Activated naive CD8-positive, alpha-beta T cell treated with anti-CD3 and anti-CD28 coated beads, Interleukin-2, amount 10 ng/mL, durations not matched to agents 7 days and 5 days (primary cell): ENCODE data around the gene PPWD1. TPM values are rescaled to one million over a fixed set of nuclear protein-coding genes. Genes with fewer than 3 reads are reported as not detected.

Experiments
- ATAC-seq: fragments of 150-1000 bp; cut with Tn5 transposase; one replicate; pipeline ENCODE4 v1.10.0; 2021; ENCODE audit warnings: low read depth, moderate library complexity
- POLR2A ChIA-PET: fragments of 350-600 bp; sonication (Branson Sonifier 250); formaldehyde crosslinking; loops from one replicate; lab custom pipeline; 2021; ENCODE audit warnings: antibody characterized with exemption; lab: Charles Lee
- DNase-seq: peaks from one replicate; pipeline ENCODE4 v3.0.0; 2021
- H3K27ac Mint-ChIP-seq: one replicate; pipeline ENCODE4 v1.8.0; 2022; ENCODE audit warnings: mild to moderate bottlenecking, mixed read lengths
- H3K27me3 Mint-ChIP-seq: one replicate; pipeline ENCODE4 v1.8.0; 2022; ENCODE audit warnings: mild to moderate bottlenecking, moderate library complexity, mixed read lengths
- H3K36me3 Mint-ChIP-seq: one replicate; pipeline ENCODE4 v1.8.0; 2021; ENCODE audit warnings: mild to moderate bottlenecking, mixed read lengths
- H3K4me1 Mint-ChIP-seq: one replicate; pipeline ENCODE4 v1.8.0; 2021; ENCODE audit warnings: mixed read lengths
- H3K4me3 Mint-ChIP-seq: one replicate; pipeline ENCODE4 v1.8.0; 2022; ENCODE audit warnings: mild to moderate bottlenecking, moderate library complexity, mixed read lengths
- H3K9me3 Mint-ChIP-seq: one replicate; pipeline ENCODE4 v1.8.0; 2021; ENCODE audit warnings: mixed read lengths
- total RNA-seq, 2 experiments: library from RNA; stranded (reverse); gene quantifications; one replicate each; pipeline ENCODE4 v1.2.3, GENCODE V29; 2021

The PPWD1 gene
- 10 to 100 TPM; 72.7 to 78.6 TPM for total RNA-seq

GRCh38 chr5:65562731-65563701 is at the start of gene PPWD1, which contains the start of gene CENPK:
Gene PPWD1 (plus strand): TSS chr5:65563296. CDS start chr5:65563311, 15 bp downstream.
Gene CENPK (minus strand): TSS chr5:65563168. CDS start chr5:65554907, 8,261 bp downstream.
- H3K36me3 Mint-ChIP-seq, result peaks cover 32% of the 10 kb centered on the region
- H3K4me3 Mint-ChIP-seq, result peak within 1 kb of the TSS; percentile 96
- peaks cover 46% of the 10 kb centered on the region for H3K4me1 Mint-ChIP-seq
- H3K9me3 Mint-ChIP-seq, result no peaks in the 10 kb centered on the region
- peak; percentile 92 for DNase-seq
- peak within 1 kb of the TSS; percentile 99 for H3K27ac Mint-ChIP-seq
- POLR2A ChIA-PET, result interaction anchor here (0.8 to 3.1 kb wide), 19 partner anchors 9 to 1266 kb away, joined by 3 to 36 read pairs (median 5); partner anchors contain the start of genes ADAMTS6, ERBIN, NLN and SGTB
- no peaks in the 10 kb centered on the region for H3K27me3 Mint-ChIP-seq
- ATAC-seq, result peak; percentile 98

GRCh38 chr5:65525726-65526125 is 37.4 kb upstream of the PPWD1 start:
- no peak for DNase-seq
- H3K27me3 Mint-ChIP-seq, result no peaks in the 10 kb centered on the region
- ATAC-seq, result no peak
- no peak overlapping the region for H3K4me3 Mint-ChIP-seq
- H3K9me3 Mint-ChIP-seq, result no peaks in the 10 kb centered on the region
- POLR2A ChIA-PET, result no interaction called here
- H3K4me1 Mint-ChIP-seq, result no peaks in the 10 kb centered on the region
- no peak overlapping the region for H3K27ac Mint-ChIP-seq
- peaks cover 20% of the 10 kb centered on the region for H3K36me3 Mint-ChIP-seq

GRCh38 chr5:65530904-65531303 is 32.2 kb upstream of the PPWD1 start:
- Mint-ChIP-seq H3K27me3 (no peaks in the 10 kb centered on the region), H3K4me1 (no peaks in the 10 kb centered on the region), H3K4me3 (no peak overlapping the region), H3K36me3 (peaks cover 17% of the 10 kb centered on the region), H3K27ac (no peak overlapping the region), H3K9me3 (no peaks in the 10 kb centered on the region)
- ATAC-seq, result no peak
- DNase-seq, result no peak
- POLR2A ChIA-PET, result no interaction called here

- H3K36me3 Mint-ChIP-seq, result peaks cover 15% of the 10 kb centered on the region
- no peak overlapping the region for H3K27ac Mint-ChIP-seq
- ATAC-seq (no peak), DNase-seq (no peak)
- no peaks in the 10 kb centered on the region for H3K4me1 Mint-ChIP-seq
- H3K9me3 Mint-ChIP-seq, result no peaks in the 10 kb centered on the region
- H3K4me3 Mint-ChIP-seq, result no peak overlapping the region
- H3K27me3 Mint-ChIP-seq, result no peaks in the 10 kb centered on the region
- POLR2A ChIA-PET, result no interaction called here
Observed at GRCh38 chr5:65535529-65535987, 27.5 kb upstream of the PPWD1 start.

GRCh38 chr5:65539827-65540226 is 23.3 kb upstream of the PPWD1 start:
- POLR2A ChIA-PET, result interaction anchor here (1.5 kb wide), 1 partner anchor 23 kb away, joined by 4 read pairs; the partner anchor contains the start of genes CENPK and PPWD1
- peaks cover 2% of the 10 kb centered on the region for H3K4me1 Mint-ChIP-seq
- no peak overlapping the region for H3K27ac Mint-ChIP-seq
- DNase-seq (no peak), ATAC-seq (no peak)
- no peaks in the 10 kb centered on the region for H3K9me3 Mint-ChIP-seq
- no peaks in the 10 kb centered on the region for H3K27me3 Mint-ChIP-seq
- no peak overlapping the region for H3K4me3 Mint-ChIP-seq
- peaks cover 37% of the 10 kb centered on the region for H3K36me3 Mint-ChIP-seq

- Mint-ChIP-seq H3K36me3 (peaks cover 62% of the 10 kb centered on the region), H3K27me3 (no peaks in the 10 kb centered on the region), H3K9me3 (no peaks in the 10 kb centered on the region), H3K4me1 (peaks cover 2% of the 10 kb centered on the region), H3K4me3 (no peak overlapping the region), H3K27ac (no peak overlapping the region)
- POLR2A ChIA-PET, result interaction anchor here (0.6 to 0.9 kb wide), 2 partner anchors 19 to 42 kb away, joined by 3 read pairs; partner anchors contain the start of genes CENPK and PPWD1
- DNase-seq, result no peak
- ATAC-seq, result no peak
Observed at GRCh38 chr5:65544473-65544872, 18.6 kb upstream of the PPWD1 start.

- Mint-ChIP-seq H3K27ac (no peak overlapping the region), H3K27me3 (no peaks in the 10 kb centered on the region), H3K4me3 (no peak overlapping the region), H3K9me3 (no peaks in the 10 kb centered on the region), H3K4me1 (peaks cover 2% of the 10 kb centered on the region), H3K36me3 (peaks cover 64% of the 10 kb centered on the region)
- ATAC-seq (no peak), DNase-seq (no peak)
- POLR2A ChIA-PET, result interaction anchor here (1.4 kb wide), 1 partner anchor 17 kb away, joined by 7 read pairs; the partner anchor contains the start of genes CENPK and PPWD1
Observed at GRCh38 chr5:65546141-65546540, 17.0 kb upstream of the PPWD1 start.

- peaks cover 2% of the 10 kb centered on the region for H3K4me1 Mint-ChIP-seq
- ATAC-seq (no peak), DNase-seq (no peak)
- H3K27ac Mint-ChIP-seq, result no peak overlapping the region
- POLR2A ChIA-PET, result no interaction called here
- peaks cover 53% of the 10 kb centered on the region for H3K36me3 Mint-ChIP-seq
- no peaks in the 10 kb centered on the region for H3K27me3 Mint-ChIP-seq
- H3K4me3 Mint-ChIP-seq, result no peak overlapping the region
- H3K9me3 Mint-ChIP-seq, result no peaks in the 10 kb centered on the region
Observed at GRCh38 chr5:65548281-65548680, 14.8 kb upstream of the PPWD1 start.

GRCh38 chr5:65553941-65554340 is 9.2 kb upstream of the PPWD1 start:
- Mint-ChIP-seq H3K36me3 (peaks cover 41% of the 10 kb centered on the region), H3K9me3 (no peaks in the 10 kb centered on the region), H3K4me1 (peaks cover 16% of the 10 kb centered on the region), H3K27ac (no peak overlapping the region), H3K27me3 (no peaks in the 10 kb centered on the region), H3K4me3 (no peak overlapping the region)
- ATAC-seq (no peak), DNase-seq (no peak)
- POLR2A ChIA-PET, result interaction anchor here (1.0 kb wide), 1 partner anchor 9 kb away, joined by 3 read pairs; the partner anchor contains the start of genes CENPK and PPWD1

- DNase-seq (no peak), ATAC-seq (no peak)
- Mint-ChIP-seq H3K4me3 (no peak overlapping the region), H3K9me3 (no peaks in the 10 kb centered on the region), H3K27me3 (no peaks in the 10 kb centered on the region), H3K36me3 (peaks cover 41% of the 10 kb centered on the region), H3K4me1 (peaks cover 22% of the 10 kb centered on the region), H3K27ac (no peak overlapping the region)
- POLR2A ChIA-PET, result no interaction called here
Observed at GRCh38 chr5:65555287-65555686, 7.8 kb upstream of the PPWD1 start.

GRCh38 chr5:65556181-65556580 is 6.9 kb upstream of the PPWD1 start:
- peaks cover 42% of the 10 kb centered on the region for H3K36me3 Mint-ChIP-seq
- DNase-seq (no peak), ATAC-seq (no peak)
- no peak overlapping the region for H3K4me3 Mint-ChIP-seq
- peaks cover 25% of the 10 kb centered on the region for H3K4me1 Mint-ChIP-seq
- no peaks in the 10 kb centered on the region for H3K9me3 Mint-ChIP-seq
- no peaks in the 10 kb centered on the region for H3K27me3 Mint-ChIP-seq
- POLR2A ChIA-PET, result no interaction called here
- no peak overlapping the region for H3K27ac Mint-ChIP-seq

- peaks cover 29% of the 10 kb centered on the region for H3K4me1 Mint-ChIP-seq
- ATAC-seq (no peak), DNase-seq (no peak)
- no peaks in the 10 kb centered on the region for H3K9me3 Mint-ChIP-seq
- POLR2A ChIA-PET, result no interaction called here
- no peak overlapping the region for H3K27ac Mint-ChIP-seq
- H3K4me3 Mint-ChIP-seq, result no peak overlapping the region
- peaks cover 46% of the 10 kb centered on the region for H3K36me3 Mint-ChIP-seq
- no peaks in the 10 kb centered on the region for H3K27me3 Mint-ChIP-seq
Observed at GRCh38 chr5:65556718-65557117, 6.4 kb upstream of the PPWD1 start.

- Mint-ChIP-seq H3K9me3 (no peaks in the 10 kb centered on the region), H3K27ac (peak overlapping the region; percentile 99), H3K4me3 (peak overlapping the region; percentile 96), H3K27me3 (no peaks in the 10 kb centered on the region), H3K36me3 (peaks cover 26% of the 10 kb centered on the region), H3K4me1 (peaks cover 46% of the 10 kb centered on the region)
- POLR2A ChIA-PET, result interaction anchor here (1.2 to 3.1 kb wide), 8 partner anchors 13 to 528 kb away, joined by 3 to 36 read pairs (median 6); partner anchors contain the start of genes ADAMTS6, NLN, SGTB and SHLD3
- DNase-seq, result no peak
- ATAC-seq, result no peak
Observed at GRCh38 chr5:65563777-65564176, 681 bp downstream of the PPWD1 start.
